ENCODE data around the gene SUB1.

Gene SUB1

GRCh38 chr5:32646061-32646969 lies 61.0 kb downstream of the SUB1 start:
- DNase-seq, result no peak

- DNase-seq, result no peak
These were observed 65.7 kb downstream of the SUB1 start for GRCh38 chr5:32651088-32651487.

DNA sequence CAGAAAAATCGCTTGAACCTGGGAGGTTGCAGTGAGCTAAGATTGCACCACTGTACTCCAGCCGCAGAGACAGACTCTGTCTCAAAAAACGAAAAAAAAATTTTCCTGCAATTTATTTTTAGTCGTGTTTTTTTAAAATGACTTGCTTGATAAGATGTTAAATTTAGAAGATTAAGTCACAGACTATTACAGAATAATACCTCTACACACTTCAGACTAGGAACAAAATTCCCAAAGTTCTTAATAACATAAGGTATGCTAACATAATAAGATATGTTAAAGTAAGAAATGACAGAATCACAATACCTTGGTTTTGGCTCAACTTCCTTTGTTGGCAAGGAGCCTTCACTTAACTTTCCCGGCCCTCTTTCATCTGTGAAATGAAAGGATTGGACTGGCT lies 66.3 kb downstream of the SUB1 start:
- no peak for DNase-seq

Measured in activated naive CD4-positive, alpha-beta T cell treated with Interleukin-2 at 50 U/mL for 16 hours (primary cell).